ENCODE data around the gene CDH2.

- TF ChIP-seq CTCF (conservative IDR thresholded peaks at IDR 0.05 in 1 of 2, IDR thresholded peaks at IDR 0.05 in 1 of 2; ENCODE audit: low read depth in 1 of 2, low read length in 2 of 2) (no peak), EZH2 (IDR thresholded peaks at IDR 0.05; ENCODE audit: low read length, missing control alignments) (no peak)
Measured at GRCh38 chr18:28151434-28151833, 25.5 kb downstream of the CDH2 start.
